ENCODE results near the gene SP2. TPM values are rescaled to one million over a fixed set of nuclear protein-coding genes. Genes with fewer than 3 reads are reported as not detected.
A peak's percentile ranks its signal among the peaks of the same experiment; 100 is the strongest.

The SP2 gene
- total and polyA plus RNA-seq, 2 of the 13 experiments (the other 11 are each of a cell fraction or from before 2014, with no cell fraction given), result 1.4 to 4.8 TPM

DNA sequence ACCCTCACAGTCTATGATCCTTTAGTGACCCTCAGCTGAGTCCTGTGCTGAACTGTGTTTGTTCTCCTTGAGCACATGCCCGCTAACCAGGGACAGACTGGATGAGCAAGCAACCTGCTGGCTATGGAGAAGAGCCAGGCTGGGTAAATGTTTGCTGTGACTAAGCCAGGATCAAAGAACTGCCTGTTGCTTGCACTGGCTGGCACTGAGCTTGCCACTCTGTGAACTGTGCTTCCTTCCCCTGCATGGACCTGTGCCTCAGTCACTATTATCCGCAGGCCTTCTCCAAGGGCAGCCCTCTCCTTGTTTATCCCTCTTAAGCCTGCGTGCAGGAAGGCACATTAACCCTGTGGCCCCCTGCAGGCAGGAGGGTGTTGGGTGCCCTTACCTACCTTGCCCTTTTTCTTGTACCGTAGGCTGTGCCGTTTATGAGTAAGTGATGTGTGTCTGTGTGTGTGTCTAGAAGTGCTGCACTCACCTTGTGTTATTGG, 52.7 kb downstream of the SP2 start (continued):
- TF ChIP-seq THRA (CRISPR knock-in tag; IDR thresholded peaks at IDR 0.05; ENCODE audit: borderline replicate concordance), result peak; percentile 75; the same call in 1 of the 2 replicates
- peak; percentile 28; the same call in 1 of the 2 replicates for TF ChIP-seq SALL2 (CRISPR knock-in tag; IDR thresholded peaks at IDR 0.05)
- peak; percentile 65; the same call in 1 of the 2 replicates for TF ChIP-seq YEATS2 (CRISPR knock-in tag; IDR thresholded peaks at IDR 0.05; ENCODE audit: borderline replicate concordance)
- TF ChIP-seq NCOA2 (CRISPR knock-in tag; IDR thresholded peaks at IDR 0.05), result peak; percentile 69
- TF ChIP-seq JUNB (CRISPR knock-in tag; IDR thresholded peaks at IDR 0.05; ENCODE audit: borderline replicate concordance), result peak; percentile 67; the same call in 1 of the 2 replicates
- no peak for TF ChIP-seq REXO4 (CRISPR knock-in tag; IDR thresholded peaks at IDR 0.05; ENCODE audit: borderline replicate concordance)
- TF ChIP-seq ZNF605 (CRISPR knock-in tag; IDR thresholded peaks at IDR 0.05), result no peak
- peak; percentile 94 for TF ChIP-seq PITX1 (CRISPR knock-in tag; IDR thresholded peaks at IDR 0.05)
- TF ChIP-seq, protein P1, sequence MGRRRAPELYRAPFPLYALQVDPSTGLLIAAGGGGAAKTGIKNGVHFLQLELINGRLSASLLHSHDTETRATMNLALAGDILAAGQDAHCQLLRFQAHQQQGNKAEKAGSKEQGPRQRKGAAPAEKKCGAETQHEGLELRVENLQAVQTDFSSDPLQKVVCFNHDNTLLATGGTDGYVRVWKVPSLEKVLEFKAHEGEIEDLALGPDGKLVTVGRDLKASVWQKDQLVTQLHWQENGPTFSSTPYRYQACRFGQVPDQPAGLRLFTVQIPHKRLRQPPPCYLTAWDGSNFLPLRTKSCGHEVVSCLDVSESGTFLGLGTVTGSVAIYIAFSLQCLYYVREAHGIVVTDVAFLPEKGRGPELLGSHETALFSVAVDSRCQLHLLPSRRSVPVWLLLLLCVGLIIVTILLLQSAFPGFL (CRISPR knock-in tag; IDR thresholded peaks at IDR 0.05), result no peak
- TF ChIP-seq XBP1 (CRISPR knock-in tag; IDR thresholded peaks at IDR 0.05), result no peak
- TF ChIP-seq ARID3A (IDR thresholded peaks at IDR 0.05; ENCODE audit: low read depth, low read length), result no peak
- TF ChIP-seq ATM (IDR thresholded peaks at IDR 0.05; ENCODE audit: borderline replicate concordance), result no peak
- no peak for TF ChIP-seq ZNF839 (CRISPR knock-in tag; IDR thresholded peaks at IDR 0.05; ENCODE audit: borderline replicate concordance)
- TF ChIP-seq, protein P2, sequence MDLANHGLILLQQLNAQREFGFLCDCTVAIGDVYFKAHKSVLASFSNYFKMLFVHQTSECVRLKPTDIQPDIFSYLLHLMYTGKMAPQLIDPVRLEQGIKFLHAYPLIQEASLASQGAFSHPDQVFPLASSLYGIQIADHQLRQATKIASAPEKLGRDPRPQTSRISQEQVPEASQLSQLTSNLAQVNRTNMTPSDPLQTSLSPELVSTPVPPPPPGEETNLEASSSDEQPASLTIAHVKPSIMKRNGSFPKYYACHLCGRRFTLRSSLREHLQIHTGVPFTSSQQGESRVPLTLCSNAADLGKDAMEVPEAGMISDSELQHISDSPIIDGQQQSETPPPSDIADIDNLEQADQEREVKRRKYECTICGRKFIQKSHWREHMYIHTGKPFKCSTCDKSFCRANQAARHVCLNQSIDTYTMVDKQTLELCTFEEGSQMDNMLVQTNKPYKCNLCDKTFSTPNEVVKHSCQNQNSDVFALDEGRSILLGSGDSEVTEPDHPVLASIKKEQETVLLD (CRISPR knock-in tag; IDR thresholded peaks at IDR 0.05; ENCODE audit: low read depth), result 0 out of 2 replicates have a peak, but pooled peaks have one; percentile 46
- peak; percentile 47; the same call in 1 of the 2 replicates for TF ChIP-seq CREM (IDR thresholded peaks at IDR 0.05)
- no peak for TF ChIP-seq CREM (CRISPR knock-in tag; IDR thresholded peaks at IDR 0.05)
- 0 out of 2 replicates have a peak, but pooled peaks have one; percentile 46 for TF ChIP-seq HINFP (CRISPR knock-in tag; IDR thresholded peaks at IDR 0.05; ENCODE audit: low read depth)
- no peak for TF ChIP-seq ZSCAN5A (CRISPR knock-in tag; IDR thresholded peaks at IDR 0.05; ENCODE audit: borderline replicate concordance)
- TF ChIP-seq ZSCAN21 (CRISPR knock-in tag; IDR thresholded peaks at IDR 0.05; ENCODE audit: borderline replicate concordance), result peak; percentile 96
- 0 out of 2 replicates have a peak, but pooled peaks have one; percentile 20 for TF ChIP-seq PPARG (CRISPR knock-in tag; conservative IDR thresholded peaks at IDR 0.05)
- peak; percentile 72 for TF ChIP-seq RXRB (CRISPR knock-in tag; IDR thresholded peaks at IDR 0.05; ENCODE audit: borderline replicate concordance)
- TF ChIP-seq PHF5A (CRISPR knock-in tag; IDR thresholded peaks at IDR 0.05; ENCODE audit: low read depth, unreplicated experiment), result peak; percentile 19

Data from HepG2 (cell line).